ENCODE results near the gene BSPRY.

Gene BSPRY

DNA sequence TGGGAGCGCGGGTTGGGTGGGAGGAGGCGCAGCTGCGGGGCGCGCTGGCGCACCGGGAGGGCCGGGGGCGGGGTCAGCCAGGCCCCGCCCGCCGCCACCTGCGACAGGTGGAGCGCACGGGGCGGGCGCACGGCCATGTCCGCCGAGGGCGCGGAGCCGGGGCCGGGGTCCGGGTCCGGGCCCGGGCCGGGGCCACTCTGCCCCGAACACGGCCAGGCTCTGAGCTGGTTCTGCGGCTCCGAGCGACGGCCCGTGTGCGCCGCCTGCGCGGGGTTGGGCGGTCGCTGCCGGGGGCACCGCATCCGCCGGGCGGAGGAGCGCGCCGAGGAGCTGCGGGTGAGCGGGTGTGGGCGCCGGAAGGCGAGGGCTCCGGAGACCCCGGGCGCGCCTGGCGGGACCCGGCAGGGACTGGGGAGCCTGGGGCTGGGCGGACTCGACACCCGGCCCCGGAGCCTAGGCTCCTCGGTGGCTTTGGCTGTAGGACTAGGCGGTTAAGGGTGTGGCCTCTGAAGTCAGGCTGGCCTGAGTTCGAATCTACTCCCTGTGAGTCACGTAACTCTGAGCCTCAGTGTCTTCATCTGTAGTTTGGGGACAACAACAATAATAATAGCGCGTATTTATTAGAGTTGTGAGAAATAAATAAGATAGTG is at the start of gene BSPRY:
TSS of gene BSPRY (plus strand) at position 97 of the 650 bp plus-strand sequence. CDS start at position 136, 39 bp downstream.
- peak; percentile 46 for DNase-seq

DNA sequence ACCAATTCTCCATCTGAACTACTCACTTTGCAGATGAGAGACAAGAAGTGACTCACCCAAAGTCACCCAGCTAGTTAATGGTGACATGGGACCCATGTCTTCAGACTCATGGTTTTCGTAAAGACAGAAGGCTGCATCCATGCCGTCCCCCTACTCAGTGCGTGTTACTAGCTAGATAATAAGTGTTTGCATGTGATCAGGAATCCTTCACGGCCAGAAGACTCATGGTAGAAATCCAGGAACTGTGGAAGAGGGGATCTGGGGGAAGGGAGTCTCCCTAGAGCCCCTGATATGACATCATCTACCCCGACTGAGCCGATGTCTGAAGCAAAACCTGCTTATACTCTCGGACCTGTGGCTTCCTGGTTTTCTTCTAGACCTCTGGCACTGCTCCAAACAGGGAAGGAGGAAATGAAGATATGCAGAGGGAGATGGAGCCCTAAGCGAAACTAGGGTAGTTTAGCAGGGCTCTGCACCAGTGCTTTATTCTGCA is 49.5 kb upstream of the BSPRY start:
- DNase-seq: no peak

DNA sequence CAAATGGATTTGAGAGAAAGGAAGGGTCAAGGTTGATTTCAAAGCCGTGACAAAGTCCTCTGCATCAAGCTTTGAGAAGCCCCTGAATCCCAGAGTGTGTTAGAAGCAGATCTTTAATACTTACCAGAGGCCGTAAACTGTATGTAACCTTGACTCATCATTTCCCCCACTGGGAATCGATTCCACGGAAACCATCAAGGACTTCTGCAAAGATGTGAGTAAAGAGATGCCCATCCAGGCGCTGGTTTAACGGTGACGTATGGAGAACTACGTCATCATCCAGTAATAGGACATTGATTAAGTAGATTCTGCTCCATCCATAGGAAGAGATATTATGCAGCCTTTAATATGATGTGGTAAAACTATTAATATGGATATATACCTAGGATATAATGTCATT is 47.8 kb upstream of the BSPRY start:
- no peak for DNase-seq

DNA sequence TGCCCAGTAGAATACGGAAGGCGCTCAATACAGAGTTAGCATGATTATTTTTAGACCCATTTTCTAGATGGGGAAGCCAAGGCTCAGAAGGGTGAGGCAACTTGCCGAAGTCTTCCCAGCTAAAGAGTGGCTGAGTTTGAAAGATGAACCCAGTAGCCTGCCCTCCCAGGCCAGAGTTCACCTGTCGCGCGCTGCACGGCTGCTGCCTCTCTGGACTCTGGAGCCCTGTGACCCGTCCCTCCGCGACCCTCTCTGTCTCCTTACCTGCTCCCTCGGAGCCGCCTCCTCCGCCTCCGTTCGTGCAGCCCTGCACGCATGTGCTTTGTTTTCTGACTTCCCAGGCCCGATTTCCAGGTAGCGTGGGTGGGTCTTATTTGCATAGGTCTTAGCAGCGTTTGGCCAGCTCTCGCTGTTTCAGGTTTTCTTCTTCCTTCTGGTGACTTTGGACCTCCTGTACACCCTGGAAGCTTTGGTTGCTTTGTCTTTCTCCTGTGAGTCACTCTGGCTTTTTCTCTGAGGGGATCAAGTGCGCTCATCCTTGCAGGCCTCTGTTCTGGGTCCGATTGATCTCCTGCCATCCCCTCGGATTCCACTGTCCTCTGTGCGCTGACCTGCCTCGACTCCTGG is 46.4 kb upstream of the BSPRY start, which contains the start of gene RNF183:
TSS of gene RNF183 (minus strand) at position 585 of the 627 bp plus-strand sequence. CDS start 5,192 bp downstream, outside the sequence.
- DNase-seq: no peak

DNA sequence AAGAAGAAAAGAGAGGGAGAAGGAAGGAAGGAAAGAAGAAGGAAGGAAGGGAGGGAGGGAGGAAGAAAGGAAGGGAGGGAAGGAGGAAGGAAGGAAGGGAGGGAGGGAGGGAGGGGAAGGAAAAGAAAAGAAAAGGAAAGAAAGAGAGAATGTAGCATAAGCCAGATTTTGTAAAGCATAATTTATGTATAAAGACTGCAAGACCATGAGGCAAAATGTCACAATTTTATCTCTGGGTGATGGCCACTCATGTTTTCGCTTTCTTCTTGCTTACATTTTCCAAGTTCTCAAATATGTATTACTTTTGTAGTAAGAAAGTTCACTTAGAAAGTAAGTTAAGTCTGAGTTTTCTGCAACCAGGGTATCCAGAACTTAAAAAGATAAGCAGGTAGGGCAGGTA is 42.8 kb upstream of the BSPRY start:
- DNase-seq: no peak

DNA sequence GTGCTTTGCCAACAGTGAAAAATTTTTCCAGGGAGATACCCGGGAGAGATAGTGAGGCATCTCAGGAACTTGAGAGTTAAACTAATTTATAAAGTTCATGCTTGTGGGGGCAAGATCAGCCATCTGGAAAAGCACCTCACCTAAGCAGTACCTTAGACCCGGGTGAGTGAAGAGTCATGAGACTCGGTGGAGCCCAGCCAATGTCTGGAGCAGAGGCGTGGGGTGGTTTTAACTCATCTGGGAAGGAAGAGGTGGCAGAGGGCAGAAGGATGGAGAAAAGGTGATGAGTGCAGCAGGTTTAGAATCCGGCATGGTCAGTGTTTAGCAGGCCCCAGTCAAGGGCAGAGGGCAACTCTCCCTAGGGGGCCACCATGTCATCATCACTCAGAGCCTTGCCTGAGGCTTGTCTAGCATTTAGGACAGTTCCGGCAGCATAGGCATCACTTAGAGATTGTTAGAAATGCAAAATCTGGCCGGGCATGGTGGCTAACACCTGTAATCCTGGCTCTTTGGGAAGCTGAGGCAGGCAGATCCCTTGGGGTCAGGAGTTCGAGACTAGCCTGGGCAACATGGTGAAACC is 41.9 kb upstream of the BSPRY start:
- no peak for DNase-seq

DNA sequence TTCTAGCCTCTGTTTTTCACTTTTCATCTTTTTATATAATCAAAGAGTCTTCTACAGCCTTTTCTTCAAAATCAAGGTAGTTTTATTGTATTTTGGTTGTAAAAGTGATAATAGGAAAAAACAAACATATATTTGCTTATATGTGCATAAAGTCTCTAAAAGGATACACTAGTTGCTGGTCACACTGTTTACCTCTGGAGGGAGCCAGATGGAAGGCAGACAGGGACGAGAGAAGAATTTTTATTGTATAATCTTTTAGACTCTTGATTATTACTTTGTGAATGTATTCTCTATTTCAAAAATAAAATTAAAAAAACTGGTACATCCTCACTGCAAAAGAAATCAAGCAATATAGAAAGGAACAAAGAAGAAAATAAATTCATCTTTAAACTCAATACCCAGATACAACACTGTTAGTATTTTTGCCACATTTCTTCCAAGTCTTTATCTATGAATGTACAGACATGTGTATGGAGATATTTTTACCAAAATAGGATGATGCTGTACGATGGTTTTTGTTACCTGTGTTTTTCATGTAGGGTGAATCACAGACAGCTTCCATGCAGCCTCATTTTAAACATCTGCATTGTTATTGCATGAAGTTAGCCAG is 40.0 kb upstream of the BSPRY start:
- DNase-seq: peak; percentile 31

DNA sequence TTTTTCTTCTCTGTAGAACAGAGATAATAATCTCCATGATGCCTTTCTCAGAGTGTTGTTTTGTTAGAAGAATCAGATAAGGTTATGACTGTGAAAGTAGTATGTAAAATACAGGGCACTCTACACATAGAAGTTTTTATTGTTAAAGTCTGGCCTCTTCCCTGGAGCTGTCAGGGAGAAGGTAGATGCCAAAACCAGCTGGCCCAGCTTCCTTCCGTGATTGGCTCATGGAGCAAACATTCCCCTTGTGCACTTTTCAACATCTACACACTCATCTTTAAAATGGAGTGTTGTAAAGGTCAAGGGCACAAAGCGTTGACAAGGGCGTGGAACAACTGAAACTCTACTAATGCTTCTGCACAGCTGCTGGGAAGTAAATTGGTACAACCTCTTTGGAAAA is 38.8 kb upstream of the BSPRY start:
- DNase-seq: no peak

DNA sequence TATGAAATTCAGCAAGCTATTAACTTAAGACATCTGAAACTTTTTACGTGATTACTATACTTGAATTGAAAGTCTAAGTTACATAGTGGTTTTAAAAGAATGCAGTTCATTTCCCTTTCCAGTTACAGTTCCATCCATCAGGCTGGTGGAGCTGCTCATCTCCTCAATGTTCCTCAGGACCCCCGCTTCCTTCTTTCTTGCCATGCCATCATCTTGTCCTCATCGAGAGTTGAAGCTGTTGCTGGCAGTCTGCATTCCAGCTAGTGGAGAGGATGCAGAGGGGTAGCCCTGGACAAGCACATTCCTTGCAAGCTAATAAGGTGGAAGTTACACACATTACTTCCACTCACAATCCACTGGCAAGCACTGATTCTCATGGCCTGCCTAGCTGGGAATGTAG is 37.4 kb upstream of the BSPRY start:
- DNase-seq: no peak

DNA sequence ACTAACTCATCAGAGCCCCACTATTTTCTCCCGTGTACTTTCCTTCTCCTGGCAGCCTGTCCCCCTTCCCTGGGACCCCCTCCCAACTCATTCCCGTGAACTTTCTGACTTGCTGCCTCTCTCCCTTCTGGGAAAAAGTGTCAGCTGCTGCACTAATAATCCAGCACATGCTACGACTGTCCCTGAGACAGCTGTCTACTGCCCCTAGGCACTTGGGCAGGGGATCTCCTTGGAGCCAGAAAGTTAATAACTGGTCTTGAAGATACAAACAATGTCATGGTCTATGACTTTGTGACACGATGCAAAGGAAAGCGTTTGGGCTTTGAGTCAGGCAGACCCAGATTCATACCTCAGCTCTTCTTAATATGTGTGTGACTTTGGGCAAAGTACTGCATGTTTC is 36.1 kb upstream of the BSPRY start:
- no peak for DNase-seq

DNA sequence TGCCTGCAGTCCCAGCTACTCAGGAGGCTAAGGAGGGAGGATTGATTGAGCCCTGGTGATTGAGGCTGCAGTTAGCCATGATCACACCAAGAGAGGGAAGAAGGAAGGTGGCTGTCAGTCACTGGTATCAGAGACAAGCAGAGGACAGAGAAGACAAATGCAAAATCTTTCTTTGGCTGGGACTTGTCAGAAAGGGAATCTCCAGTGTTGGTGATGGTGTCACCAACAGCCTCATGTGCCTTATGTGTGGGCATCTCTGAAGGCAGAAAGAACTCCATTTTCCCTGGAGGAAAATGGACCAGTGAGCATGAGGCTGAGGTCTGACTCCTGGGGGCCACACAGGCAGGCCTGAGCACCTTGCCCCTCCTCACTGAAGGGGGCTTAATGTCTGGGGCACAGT is 34.1 kb upstream of the BSPRY start:
- DNase-seq: no peak

DNA sequence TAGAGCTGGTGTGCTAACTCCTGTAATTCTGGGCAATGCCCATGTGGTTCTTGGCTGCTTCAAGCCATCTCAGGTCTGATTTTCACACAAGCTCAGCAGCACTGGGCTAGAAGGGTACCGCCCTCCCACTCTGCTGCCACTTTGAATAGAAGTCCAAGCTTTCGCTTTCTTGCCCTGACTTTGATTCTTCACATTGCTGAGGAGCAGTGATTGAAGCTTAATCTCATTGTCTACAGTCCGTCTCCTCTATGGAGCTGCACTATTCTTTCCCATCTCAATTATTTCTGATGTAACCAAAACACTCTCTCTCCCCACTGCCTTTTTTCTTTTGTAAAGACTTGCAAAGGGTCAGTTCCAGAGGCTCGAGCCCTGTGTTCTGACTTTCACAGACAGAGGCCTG is 33.3 kb upstream of the BSPRY start:
- DNase-seq: no peak

DNA sequence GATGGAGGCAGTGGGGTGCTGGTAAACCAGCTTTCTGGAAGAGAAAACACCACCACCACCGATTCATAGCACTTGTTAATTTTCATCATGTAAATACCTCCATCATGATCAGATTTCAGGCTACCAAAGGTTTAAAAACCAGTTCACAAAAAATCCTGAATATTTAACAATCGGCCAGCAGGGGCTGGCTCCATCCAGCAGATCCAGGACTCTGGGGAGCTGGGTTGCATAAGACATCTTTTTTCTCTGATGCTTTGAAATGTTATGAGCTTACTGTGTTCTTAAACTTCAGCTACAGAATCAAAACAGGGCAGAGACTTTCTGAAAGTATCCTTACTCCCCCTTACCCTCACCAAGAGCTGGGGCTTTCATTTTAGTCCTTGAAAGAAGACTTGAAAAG is 31.6 kb upstream of the BSPRY start:
- no peak for DNase-seq

DNA sequence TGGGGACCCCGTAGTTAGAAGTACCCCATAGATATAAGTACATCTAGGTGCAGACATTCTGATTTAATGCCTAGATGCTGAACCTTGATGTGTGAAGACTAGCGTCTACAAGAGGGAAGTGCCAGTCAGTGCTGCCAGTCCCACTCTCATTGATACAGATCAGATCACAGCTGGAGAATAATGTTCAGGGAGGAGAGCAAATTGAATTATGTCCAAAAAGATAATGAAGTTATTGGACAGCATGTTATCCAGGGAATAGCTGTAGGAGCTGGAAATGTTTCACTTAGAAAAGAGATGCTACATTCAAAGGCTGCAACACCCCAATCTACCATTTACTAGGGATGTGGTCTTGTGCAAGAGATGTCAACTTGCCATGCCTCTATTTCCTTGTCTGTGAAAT is 30.3 kb upstream of the BSPRY start:
- DNase-seq: no peak

DNA sequence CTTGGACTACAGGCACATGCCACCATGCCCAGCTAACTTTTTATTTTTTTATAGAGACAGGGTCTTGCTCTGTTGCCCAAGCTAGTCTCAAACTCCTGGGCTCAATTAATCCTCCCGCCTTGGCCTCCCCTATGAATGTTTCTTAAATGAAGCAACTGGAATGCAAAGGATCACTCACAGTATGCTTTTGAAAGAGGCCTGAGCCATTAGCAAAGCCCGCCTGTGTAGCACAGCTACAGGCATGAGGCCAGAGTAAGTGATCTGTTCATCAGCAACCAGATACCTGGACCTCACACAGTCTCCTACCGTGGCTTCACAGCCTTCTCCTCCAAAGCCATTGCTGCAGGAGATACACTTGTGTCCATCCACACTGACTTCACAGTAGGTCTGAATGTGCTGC is 29.3 kb upstream of the BSPRY start:
- no peak for DNase-seq

DNA sequence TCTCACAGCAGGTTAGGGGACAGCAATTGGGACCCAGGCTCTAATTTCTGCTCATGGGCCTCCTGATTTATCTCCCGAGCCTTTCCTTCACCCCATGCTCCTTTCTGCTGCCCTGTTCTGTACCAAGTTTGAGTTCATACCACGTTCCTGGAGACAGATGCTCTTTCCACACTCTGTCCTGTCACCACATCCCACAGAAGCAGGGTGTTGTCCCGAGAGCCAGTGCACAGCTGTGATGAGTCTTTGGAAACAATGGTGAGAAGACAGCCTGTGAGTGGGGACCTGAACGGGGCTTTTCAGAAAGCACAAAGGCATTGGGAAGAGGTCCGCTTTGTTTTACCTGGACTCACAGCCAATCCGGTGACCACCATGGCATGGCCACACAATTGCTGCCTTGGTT is 26.7 kb upstream of the BSPRY start:
- no peak for DNase-seq

DNA sequence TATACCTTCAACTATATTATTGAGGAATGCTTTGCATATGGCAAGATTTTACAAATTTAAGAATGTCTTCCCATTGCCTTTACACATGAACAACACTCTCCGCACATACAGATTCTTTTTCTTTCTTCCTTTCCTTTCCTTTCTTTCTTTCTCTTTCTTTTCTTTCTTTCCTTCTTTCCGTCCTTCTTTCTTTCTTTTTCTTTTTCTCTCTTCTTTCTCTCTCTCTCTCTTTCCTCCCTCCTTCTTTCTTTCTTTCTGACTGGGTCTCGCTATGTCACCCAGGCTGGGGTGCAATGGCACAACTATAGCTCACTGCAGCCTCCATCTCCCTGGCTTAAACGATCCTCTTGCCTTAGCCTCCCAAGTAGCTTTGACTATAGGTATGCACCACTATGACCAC is 23.1 kb upstream of the BSPRY start:
- DNase-seq: no peak

DNA sequence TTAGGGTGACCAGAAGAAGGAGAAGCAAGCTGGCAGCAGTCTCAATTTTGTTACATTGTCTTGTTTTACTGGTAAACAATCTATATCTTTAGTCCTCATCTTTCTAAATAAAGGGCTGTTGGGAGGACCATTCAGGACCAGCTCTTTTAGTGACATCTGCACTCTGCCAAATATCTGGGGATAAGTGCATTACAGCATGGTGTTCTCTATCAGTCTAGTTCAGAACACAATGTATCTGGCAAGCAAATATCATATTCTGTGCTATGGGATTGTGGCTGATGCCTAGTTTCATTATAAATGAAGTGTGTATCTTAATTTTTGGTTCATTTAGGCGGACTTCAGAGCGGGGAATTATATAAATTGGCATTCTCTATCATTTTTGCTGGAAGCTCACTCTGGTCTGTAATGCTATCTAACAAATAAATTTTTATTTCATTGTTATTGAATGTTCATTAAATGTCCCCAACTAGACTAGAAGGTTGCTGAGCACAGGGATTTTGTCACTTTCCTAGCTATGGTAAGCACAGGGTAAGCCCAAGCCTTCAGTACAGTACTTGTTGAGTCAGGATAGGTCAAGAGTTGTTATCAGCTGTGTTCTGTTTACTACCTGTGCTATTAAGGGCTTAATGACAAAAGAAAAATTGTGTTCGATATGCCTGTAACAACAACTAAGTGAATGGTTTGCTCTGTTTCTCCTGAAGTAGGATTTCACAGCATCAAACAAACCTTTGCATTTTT is 21.1 kb upstream of the BSPRY start:
- no peak for DNase-seq

DNA sequence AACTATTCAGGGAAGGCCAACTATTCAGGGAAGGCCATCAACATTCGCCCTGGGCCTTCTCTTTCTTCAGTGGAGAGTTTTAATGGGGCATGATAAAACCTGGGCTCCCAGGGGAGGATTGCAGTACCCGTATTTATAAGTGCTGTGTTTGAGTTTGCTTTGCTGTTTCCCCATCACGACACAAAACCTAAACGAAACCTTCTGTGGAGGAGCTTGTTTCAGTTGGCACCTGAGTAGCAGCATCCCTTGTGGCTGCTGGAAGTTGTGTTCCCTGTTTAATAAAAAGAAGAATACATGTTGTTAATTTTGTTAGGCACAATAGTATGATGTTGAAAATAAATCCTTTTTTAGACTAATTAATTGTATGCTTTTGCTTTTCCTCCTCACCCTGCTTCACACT is 17.6 kb upstream of the BSPRY start:
- no peak for DNase-seq

DNA sequence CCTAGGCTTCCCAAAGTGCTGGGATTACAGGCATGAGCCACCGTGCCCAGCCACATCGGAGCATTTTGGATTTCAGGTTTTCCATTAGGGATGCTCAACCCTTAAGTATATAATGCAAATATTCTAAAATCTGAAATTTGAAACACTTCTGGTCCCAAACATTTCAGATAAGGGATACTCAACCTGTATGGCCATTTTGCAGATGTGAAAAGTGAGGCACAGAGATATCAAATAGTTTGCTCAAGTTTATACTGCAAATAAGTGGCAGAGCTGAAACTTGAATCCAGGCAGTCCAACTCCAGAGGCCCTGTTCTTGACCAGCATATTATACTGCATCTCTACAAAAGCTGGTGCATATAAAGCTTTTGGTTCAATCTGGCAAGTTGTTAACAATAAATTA is 11.6 kb upstream of the BSPRY start:
- no peak for DNase-seq

DNA sequence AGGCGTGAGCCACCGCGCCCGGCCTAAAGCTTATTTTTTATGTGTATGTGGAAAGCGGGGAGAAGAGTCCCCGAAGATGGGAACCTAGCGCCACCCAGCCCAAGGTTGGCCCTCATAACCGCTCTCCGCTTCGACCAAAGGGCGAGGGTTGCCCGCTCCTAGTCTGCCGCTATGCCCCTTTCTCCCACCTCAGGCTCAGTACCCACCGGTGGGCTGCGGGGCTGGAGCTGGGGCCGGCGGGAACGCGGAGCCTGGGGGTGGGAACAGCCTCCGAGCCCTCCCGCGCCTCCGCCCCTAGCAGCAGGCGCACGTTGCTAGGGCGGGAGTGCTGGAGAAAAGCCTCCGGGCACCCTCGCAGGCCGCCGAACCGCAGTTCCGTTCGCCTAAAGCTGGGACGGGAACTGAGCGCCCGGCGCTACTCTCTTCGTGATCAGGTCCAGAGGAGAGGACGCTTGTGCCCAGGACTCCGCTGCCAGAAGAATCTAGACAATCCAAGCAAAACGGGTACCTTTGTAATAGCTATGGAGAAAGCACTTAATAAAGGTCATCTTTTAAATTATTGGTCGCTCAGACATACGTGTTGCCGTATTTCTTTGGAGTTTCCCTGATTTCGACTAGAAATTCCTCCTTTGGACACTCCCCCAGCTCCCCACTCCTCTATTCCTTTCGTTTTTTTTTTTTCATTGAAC is 9.2 kb upstream of the BSPRY start, which contains the start of gene WDR31:
TSS of gene WDR31 (minus strand) at position 265 of the 689 bp plus-strand sequence. CDS start 8,253 bp downstream, outside the sequence.
- DNase-seq: peak; percentile 89

DNA sequence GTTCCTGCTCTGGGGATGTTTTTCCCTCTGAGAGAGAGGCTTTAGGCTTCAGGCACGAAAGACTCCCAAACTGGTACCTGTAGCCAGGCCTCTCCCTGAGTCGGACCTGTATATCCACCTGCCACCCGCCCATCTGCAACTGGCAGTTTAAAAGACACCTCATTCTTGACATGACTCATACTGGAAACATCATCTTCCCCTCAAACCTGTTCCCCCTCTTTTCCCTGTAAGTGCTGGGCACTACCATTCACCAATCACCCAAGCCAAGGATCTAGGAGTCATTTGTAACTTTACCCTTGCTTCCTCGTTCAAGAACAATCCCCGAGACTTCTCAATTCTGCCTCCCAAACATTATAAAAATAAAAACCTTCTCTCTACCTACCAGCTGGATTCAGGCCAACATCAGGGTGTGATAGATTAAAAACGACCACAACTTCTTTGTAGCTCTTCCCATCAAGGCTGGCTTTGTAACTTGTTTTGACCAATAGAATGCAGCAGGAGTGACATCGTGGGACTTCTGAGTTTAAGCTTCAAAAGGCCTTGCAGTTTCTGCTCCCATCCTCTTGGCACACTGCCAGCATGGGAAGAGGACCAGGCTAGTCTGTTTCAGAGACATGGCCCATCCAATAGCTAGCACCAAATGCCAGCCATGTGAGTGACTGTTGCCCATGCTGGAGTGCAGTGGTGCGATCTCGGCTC is 7.5 kb upstream of the BSPRY start:
- no peak for DNase-seq
